Spleen (tissue), 11 donors: ENCODE results near the gene UTS2. TPM values are rescaled to one million over a fixed set of nuclear protein-coding genes. Genes with fewer than 3 reads are reported as not detected.

Source experiments
- DNase-seq: peaks from one replicate; pipeline ENCODE4 v3.0.0-alpha.2; 2020
- H3K27ac ChIP-seq, 8 donors: fragments of 200-600 bp; sonication (generic) in 7 of 8; 1 replicate in 4 of 8; 2 replicates in 4 of 8; pipeline versions ENCODE4 v1.5.0 to v1.8.0; 2016 to 2021; ENCODE audit warnings: inconsistent platforms in 4 of 8, mild to moderate bottlenecking in 4 of 8, moderate library complexity in 1 of 8
- H3K27me3 ChIP-seq, 7 donors: fragments of 200-600 bp; sonication (generic) in 6 of 7; replicated peaks in 1 of 7; 1 replicate in 4 of 7; 2 replicates in 3 of 7; pipeline versions ENCODE4 v1.5.0 to v1.8.0; 2016 to 2021; ENCODE audit warnings: inconsistent platforms in 3 of 7, mild to moderate bottlenecking in 1 of 7
- H3K36me3 ChIP-seq, 6 donors: fragments of 200-600 bp; sonication (generic) in 5 of 6; 1 replicate in 4 of 6; 2 replicates in 2 of 6; pipeline versions ENCODE4 v1.5.0 to v1.8.0; 2016 to 2021; ENCODE audit warnings: inconsistent platforms in 2 of 6
- H3K4me1 ChIP-seq, 6 donors: fragments of 200-600 bp; sonication (generic) in 5 of 6; 1 replicate in 3 of 6; 2 replicates in 3 of 6; pipeline versions ENCODE4 v1.5.0 to v1.8.0; 2016 to 2021; ENCODE audit warnings: inconsistent platforms in 3 of 6
- H3K4me3 ChIP-seq, 8 donors: fragments of 200-600 bp; sonication (generic) in 7 of 8; 1 replicate in 4 of 8; 2 replicates in 4 of 8; pipeline versions ENCODE4 v1.5.0 to v1.8.0; 2016 to 2021; ENCODE audit warnings: inconsistent platforms in 4 of 8, mild to moderate bottlenecking in 4 of 8, moderate library complexity in 2 of 8
- H3K9me3 ChIP-seq, 8 donors: fragments of 200-600 bp; sonication (generic) in 7 of 8; 1 replicate in 4 of 8; 2 replicates in 4 of 8; pipeline versions ENCODE4 v1.5.0 to v1.8.0; 2016 to 2021; ENCODE audit warnings: inconsistent platforms in 4 of 8
- POLR2A ChIP-seq, 3 donors: fragments of 450-650 bp; IDR thresholded peaks; one replicate each; pipeline ENCODE4 v1.5.1; 2017; ENCODE audit warnings: antibody characterized with exemption in 3 of 3, mild to moderate bottlenecking in 1 of 3
- POLR2AphosphoS5 ChIP-seq, 3 donors: sonication (generic); formaldehyde crosslinking; IDR thresholded peaks; one replicate each; pipeline ENCODE4 v1.5.1; 2017; ENCODE audit warnings: antibody characterized with exemption in 3 of 3
- WGBS, 5 donors: extraction: QIAGEN DNeasy Blood & Tissue Kit in 3 of 5; methylation state at CpG; one replicate each; pipeline versions ENCODE4 v1.1.5 to v1.1.7; 2013 to 2018; 5-methylcytosine and 5-hydroxymethylcytosine counted together
- intact Hi-C: fragments of 100-400 bp; cut with DNase I; formaldehyde crosslinking; loops from one replicate; pipeline ENCODE4 v1.15.0; 2023; ENCODE audit warnings: low total_unique reads
- polyA plus RNA-seq, 3 donors: library from polyadenylated mRNA; stranded (reverse); fragments of 200-250 nt; gene quantifications; one replicate each; pipeline ENCODE4 v1.2.1, GENCODE V29; 2013
- total RNA-seq, 7 donors: library from RNA; depleted of rRNA in 3 of 7; stranded (reverse); fragments of >200 nt in 3 of 7; fragmentation: NEBNext Ultra II Directional in 4 of 7; extraction: Animal tissue kit (Norgen Biotek cat#: 25700) in 4 of 7; gene quantifications; one replicate each; pipeline versions ENCODE4 v1.1.0 to v1.2.1, GENCODE V29; 2016 to 2021
- TF ChIP-seq, protein P1 (sequence below), 11 experiments: fragments of 200-600 bp in 7 of 11; fragments of 450-650 bp in 4 of 11; sonication (generic) in 4 of 11; IDR thresholded peaks in 8 of 11; conservative IDR thresholded peaks in 3 of 11; 1 replicate in 7 of 11; 2 replicates in 4 of 11; pipeline versions ENCODE4 v1.4.0 to v1.8.0; 2016 to 2021; ENCODE audit warnings: antibody characterized with exemption in 11 of 11, inconsistent platforms in 4 of 11, mild to moderate bottlenecking in 1 of 11
- donor health status: healthy with polysubstance abuse.
- donor health status: DM: no; HTN: no; CAD: no; lungs with moderate emphysema.
- donor health status: DM: no; HTN: no; CAD: no.
- donor health status: Bipolar disorder and iron deficiency.
- donor health status: healthy.
- donor health status: DM: no; HTN: no; CAD: no.
- donor health status: DM: yes; HTN: yes; CAD: no.

UTS2 gene
- total and polyA plus RNA-seq, 10 donors = 0.45 to 5.3 (median 0.76) TPM; not detected in 3

DNA sequence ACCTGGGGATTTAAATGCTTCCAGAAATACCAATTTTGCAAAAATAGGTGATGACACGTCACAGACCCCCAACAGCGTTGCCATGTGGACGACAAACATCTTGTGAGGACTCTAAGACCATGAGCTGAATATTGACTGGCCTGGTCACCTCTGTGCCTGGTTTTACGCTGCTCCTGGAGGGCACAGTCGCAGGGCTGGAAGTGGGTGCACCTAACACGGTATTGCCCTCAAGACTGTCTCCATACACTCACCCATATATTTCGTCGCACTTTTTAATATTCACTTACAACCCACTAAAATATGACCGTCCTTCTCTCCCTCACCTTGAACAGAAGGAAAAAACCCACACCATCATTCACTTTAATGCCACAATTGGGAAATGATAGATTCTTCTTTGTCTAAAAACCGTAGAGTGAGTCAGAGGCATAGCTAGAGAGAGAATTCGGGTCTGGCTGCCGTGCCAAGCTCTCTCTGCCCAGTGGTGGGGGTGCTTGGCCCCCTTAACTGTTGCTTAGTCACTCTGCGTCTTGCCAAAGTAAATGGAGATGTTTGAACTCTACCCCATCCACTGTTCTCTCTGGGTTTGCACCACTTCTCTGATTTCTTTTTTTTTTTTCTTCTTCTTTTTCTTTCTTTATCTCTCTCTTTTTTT is 40.8 kb upstream of the UTS2 start:
- intact Hi-C loops = no loop called here
- Histone ChIP-seq H3K36me3 (no peaks in the 10 kb centered on the region), H3K4me3 (no peak overlapping the region), H3K9me3 (no peaks in the 10 kb centered on the region), H3K4me1 (no peaks in the 10 kb centered on the region), H3K27me3 (peaks cover 0 to 10% (median 0%) of the 10 kb centered on the region in 7 donors), H3K27ac (no peak overlapping the region)
- TF ChIP-seq, protein P1, sequence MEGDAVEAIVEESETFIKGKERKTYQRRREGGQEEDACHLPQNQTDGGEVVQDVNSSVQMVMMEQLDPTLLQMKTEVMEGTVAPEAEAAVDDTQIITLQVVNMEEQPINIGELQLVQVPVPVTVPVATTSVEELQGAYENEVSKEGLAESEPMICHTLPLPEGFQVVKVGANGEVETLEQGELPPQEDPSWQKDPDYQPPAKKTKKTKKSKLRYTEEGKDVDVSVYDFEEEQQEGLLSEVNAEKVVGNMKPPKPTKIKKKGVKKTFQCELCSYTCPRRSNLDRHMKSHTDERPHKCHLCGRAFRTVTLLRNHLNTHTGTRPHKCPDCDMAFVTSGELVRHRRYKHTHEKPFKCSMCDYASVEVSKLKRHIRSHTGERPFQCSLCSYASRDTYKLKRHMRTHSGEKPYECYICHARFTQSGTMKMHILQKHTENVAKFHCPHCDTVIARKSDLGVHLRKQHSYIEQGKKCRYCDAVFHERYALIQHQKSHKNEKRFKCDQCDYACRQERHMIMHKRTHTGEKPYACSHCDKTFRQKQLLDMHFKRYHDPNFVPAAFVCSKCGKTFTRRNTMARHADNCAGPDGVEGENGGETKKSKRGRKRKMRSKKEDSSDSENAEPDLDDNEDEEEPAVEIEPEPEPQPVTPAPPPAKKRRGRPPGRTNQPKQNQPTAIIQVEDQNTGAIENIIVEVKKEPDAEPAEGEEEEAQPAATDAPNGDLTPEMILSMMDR (IDR thresholded peaks at IDR 0.05 in 8 of 11, conservative IDR thresholded peaks at IDR 0.05 in 3 of 11) = no peak
- TF ChIP-seq POLR2AphosphoS5 (IDR thresholded peaks at IDR 0.05) (no peak), POLR2A (IDR thresholded peaks at IDR 0.05) (no peak)
- 83 to 91% (median 88%) methylated on average over 13 of the region's 13 CpGs for WGBS, 5 donors
- DNase-seq = no peak

DNA sequence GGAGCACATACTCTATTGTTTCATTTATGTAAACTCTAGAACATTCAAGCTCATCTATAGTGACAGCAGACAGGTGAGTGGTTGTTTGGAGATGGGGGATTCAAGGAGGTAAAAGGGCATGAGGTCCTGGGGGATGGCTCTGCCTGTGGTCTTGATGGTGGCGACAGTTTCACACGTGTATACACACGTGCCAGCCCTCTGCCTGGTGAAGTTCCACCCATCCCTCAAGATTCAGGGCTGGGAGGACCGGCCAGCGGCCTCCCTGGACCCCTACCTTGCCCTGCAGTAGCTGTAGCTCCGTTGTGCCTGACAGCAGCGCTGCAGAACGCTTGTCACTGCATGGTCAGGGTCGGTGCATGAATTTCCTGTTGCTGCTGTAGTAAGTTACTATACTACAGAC is 38.9 kb upstream of the UTS2 start:
- peaks cover 0 to 28% (median 0%) of the 10 kb centered on the region in 7 donors for H3K27me3 ChIP-seq
- DNase-seq = no peak
- H3K9me3 ChIP-seq = no peaks in the 10 kb centered on the region
- H3K36me3 ChIP-seq = no peaks in the 10 kb centered on the region
- intact Hi-C loops = no loop called here
- 46 to 69% (median 55%) methylated on average over 9 of the region's 9 CpGs for WGBS, 5 donors
- TF ChIP-seq POLR2A (IDR thresholded peaks at IDR 0.05) (no peak), POLR2AphosphoS5 (IDR thresholded peaks at IDR 0.05) (no peak)
- TF ChIP-seq, protein P1 (IDR thresholded peaks at IDR 0.05 in 8 of 11, conservative IDR thresholded peaks at IDR 0.05 in 3 of 11) = no peak
- no peak overlapping the region for H3K27ac ChIP-seq
- no peaks in the 10 kb centered on the region for H3K4me1 ChIP-seq
- no peak overlapping the region for H3K4me3 ChIP-seq

DNA sequence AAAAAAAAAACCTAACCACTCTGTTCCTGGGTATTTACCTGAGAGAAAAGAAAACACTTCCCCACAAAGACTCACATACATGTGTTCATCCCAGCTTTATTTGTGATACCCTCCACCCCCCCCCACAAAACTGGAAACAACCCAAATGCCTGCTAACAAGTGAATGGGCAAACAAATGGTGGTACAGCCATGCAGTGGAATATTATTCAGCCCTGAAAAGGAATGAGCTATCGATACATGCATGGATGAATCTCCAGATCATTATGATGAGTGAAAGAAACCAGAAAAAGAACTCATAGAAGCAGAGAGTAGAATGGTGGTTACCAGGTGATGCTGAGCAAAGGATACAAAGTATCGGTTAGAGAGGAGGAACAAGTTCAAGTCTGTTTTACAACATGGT is 38.0 kb upstream of the UTS2 start:
- Histone ChIP-seq H3K27ac (no peak overlapping the region), H3K4me1 (peaks cover 0 to 4% (median 0%) of the 10 kb centered on the region in 6 donors), H3K27me3 (peaks cover 0 to 37% (median 6%) of the 10 kb centered on the region in 7 donors), H3K9me3 (no peaks in the 10 kb centered on the region), H3K36me3 (no peaks in the 10 kb centered on the region), H3K4me3 (no peak overlapping the region)
- WGBS, 5 donors = 92 to 98% (median 95%) methylated on average over 2 of the region's 2 CpGs
- no peak for DNase-seq
- intact Hi-C loops = no loop called here
- TF ChIP-seq, protein P1 (IDR thresholded peaks at IDR 0.05 in 8 of 11, conservative IDR thresholded peaks at IDR 0.05 in 3 of 11) = no peak
- TF ChIP-seq POLR2A (IDR thresholded peaks at IDR 0.05) (no peak), POLR2AphosphoS5 (IDR thresholded peaks at IDR 0.05) (no peak)

DNA sequence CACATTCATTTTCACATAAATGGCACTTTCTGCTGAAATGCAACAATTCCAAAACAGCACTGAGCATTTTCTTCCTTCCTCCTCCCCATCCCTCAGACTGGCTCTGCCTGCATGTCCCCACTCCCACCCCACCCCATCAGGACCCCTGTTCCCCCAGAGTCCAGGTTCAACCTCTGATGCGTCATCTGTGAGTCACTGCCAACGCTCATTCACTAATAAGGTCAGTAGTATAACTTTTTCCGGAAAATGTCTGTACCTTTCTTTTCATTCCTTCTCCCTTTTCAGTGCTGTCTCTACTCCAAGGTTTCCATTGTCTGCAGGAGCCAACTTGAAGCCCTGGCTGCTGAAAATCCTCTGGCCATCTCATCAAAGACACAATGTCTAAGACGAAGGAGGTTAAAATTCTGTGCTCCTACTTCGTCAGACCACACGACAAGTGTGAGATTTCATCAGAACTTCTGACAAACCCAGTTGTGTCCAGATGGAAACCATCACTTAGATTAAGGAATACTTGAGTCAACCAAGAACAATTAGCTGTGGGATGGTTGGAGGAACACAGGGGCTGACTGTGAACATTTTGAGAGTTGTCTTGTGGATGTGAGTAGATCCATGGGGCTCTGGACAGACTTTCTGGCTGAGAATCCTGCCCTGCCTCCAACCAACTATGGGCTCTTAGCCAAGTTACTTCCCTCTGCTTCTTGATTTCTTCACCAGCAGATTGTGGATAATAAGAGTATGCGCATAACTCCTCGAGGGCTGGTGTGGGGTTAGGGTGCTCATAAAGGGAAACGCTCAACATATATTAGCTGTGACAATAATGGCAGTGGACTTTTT is 35.6 kb upstream of the UTS2 start:
- 78 to 84% (median 83%) methylated on average over 9 of the region's 9 CpGs for WGBS, 5 donors
- TF ChIP-seq POLR2A (IDR thresholded peaks at IDR 0.05) (no peak), POLR2AphosphoS5 (IDR thresholded peaks at IDR 0.05) (peak in 1 of 3 donors; percentile 36)
- TF ChIP-seq, protein P1 (IDR thresholded peaks at IDR 0.05 in 8 of 11, conservative IDR thresholded peaks at IDR 0.05 in 3 of 11) = no peak
- intact Hi-C loops = no loop called here
- H3K4me3 ChIP-seq = no peak overlapping the region
- no peak for DNase-seq
- H3K4me1 ChIP-seq = peaks cover 0 to 4% (median 0%) of the 10 kb centered on the region in 6 donors
- no peaks in the 10 kb centered on the region for H3K9me3 ChIP-seq
- H3K27ac ChIP-seq = no peak overlapping the region
- no peaks in the 10 kb centered on the region for H3K36me3 ChIP-seq
- H3K27me3 ChIP-seq = peaks cover 0 to 44% (median 6%) of the 10 kb centered on the region in 7 donors
